Measurements from ENCODE around the gene PLCL1.

DNA sequence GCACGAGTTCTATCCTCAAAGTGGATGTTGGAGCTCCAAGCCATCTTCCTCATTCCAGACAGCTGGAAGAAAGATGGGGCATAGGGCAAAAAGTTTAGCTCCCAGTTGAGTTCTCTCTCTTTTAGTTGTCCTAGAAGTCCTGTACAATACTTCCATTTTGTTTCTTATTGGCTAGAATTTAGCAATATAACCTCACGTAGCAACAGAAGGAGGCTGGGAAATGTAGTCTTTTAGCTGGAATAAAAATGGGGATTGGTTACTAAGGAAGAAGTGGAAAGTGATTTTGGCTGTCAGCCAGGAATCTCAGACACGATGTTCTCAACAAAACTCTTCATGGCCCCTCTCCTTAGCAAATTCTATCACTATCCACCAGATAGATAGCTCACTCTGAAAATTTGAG lies 79.9 kb downstream of the PLCL1 start:
- TF ChIP-seq, protein P1, sequence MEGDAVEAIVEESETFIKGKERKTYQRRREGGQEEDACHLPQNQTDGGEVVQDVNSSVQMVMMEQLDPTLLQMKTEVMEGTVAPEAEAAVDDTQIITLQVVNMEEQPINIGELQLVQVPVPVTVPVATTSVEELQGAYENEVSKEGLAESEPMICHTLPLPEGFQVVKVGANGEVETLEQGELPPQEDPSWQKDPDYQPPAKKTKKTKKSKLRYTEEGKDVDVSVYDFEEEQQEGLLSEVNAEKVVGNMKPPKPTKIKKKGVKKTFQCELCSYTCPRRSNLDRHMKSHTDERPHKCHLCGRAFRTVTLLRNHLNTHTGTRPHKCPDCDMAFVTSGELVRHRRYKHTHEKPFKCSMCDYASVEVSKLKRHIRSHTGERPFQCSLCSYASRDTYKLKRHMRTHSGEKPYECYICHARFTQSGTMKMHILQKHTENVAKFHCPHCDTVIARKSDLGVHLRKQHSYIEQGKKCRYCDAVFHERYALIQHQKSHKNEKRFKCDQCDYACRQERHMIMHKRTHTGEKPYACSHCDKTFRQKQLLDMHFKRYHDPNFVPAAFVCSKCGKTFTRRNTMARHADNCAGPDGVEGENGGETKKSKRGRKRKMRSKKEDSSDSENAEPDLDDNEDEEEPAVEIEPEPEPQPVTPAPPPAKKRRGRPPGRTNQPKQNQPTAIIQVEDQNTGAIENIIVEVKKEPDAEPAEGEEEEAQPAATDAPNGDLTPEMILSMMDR (IDR thresholded peaks at IDR 0.05; ENCODE audit: low read length) = no peak
- TF ChIP-seq EZH2 (optimal IDR thresholded peaks at IDR 0.05; ENCODE audit: low read depth, low read length) (no peak), EZH2phosphoT487 (IDR thresholded peaks at IDR 0.05; ENCODE audit: low read length) (no peak)
